NCI-H2196 treated with DMSO at 0.1 percent for 48 hours (cell line): ENCODE results near the gene ZBTB7A.
"Not testable (repeated sequence)": the region's sequence is repeated elsewhere in the genome, so short reads cannot be mapped to it uniquely, and the experiment has no call there.

ENCODE experiments used
- DNase-seq: peaks from one replicate; lab custom pipeline; 2025; ENCODE audit not compliant: unreplicated experiment; lab: John Stamatoyannopoulos, UW

The ZBTB7A gene

GRCh38 chr19:3998667-3999412 lies 67.9 kb downstream of the ZBTB7A start:
- not testable (repeated sequence) for DNase-seq

DNA sequence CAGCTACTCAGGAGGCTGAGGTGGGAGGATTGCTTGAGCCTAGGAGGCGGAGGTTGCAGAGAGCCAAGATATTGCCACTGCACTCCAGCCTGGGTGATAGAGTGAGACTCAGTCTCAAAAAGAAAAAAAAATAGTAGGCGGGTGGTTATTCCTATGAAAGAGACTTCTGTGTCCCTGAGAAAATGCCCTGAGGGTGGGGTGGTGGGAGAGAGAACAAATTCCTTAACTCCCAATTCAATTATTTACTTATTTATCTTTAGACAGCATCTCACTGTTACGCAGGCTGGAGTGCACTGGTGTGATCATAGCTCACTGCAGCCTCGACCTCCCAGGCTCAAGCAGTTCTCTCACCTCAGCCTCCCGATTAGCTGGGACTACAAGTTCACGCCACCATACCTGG lies 71.1 kb downstream of the ZBTB7A start:
- no peak for DNase-seq
